AG04449 (cell line): Measurements from ENCODE around the gene PPFIBP1.
"Not testable (repeated sequence)": the region's sequence is repeated elsewhere in the genome, so short reads cannot be mapped to it uniquely, and the experiment has no call there.

ENCODE experiments used
- CTCF ChIA-PET: fragments of 350-600 bp; formaldehyde crosslinking; extraction: SDS; loops from one replicate; lab custom pipeline; 2021; ENCODE audit warnings: antibody characterized with exemption; lab: Yijun Ruan, JAX
- POLR2A ChIA-PET: fragments of 400-600, 350-600 bp; formaldehyde crosslinking; extraction: SDS; loops from one replicate; lab custom pipeline; 2020; ENCODE audit warnings: antibody characterized with exemption, inconsistent platforms; lab: Yijun Ruan, JAX
- DNase-seq: peaks from one replicate; pipeline ENCODE4 v3.0.0-alpha.2; 2010; ENCODE audit warnings: low read depth, low spot score
- H3K4me3 ChIP-seq: 2 replicates; pipeline ENCODE4 v1.5.1; 2011; ENCODE audit warnings: low read depth, mild to moderate bottlenecking, control low read depth, low read length
- TF ChIP-seq, protein P1 (sequence below): IDR thresholded peaks from one replicate; pipeline ENCODE4 v1.5.1; 2011; ENCODE audit warnings: mild to moderate bottlenecking, moderate library complexity, low read length, control low read depth, inconsistent platforms; ENCODE audit not compliant: insufficient read depth; ENCODE audit errors: missing control alignments

The PPFIBP1 gene

DNA sequence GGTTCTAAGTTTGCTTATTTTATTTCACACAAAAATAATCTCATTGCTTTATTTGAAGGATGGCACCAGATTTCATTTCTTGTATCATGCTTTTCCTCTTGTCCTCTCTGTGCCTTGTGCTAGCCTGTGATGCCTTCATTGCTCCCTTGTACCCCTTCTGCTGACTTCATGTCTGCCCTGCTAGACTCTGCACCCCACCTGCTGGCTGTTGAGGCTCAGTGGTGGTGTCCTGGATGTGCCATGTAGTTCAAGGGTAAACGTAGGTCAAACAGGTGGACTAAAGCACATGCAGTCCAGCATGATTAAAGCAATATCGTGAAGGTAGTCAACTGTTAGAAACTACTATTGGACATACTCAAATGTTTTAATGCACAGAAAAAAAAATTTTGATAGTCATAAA lies 208.3 kb downstream of the PPFIBP1 start:
- CTCF ChIA-PET: interaction anchor here (0.6 to 7.3 kb wide), 31 partner anchors 9 to 1266 kb away, joined by 3 to 59 read pairs (median 4); partner anchors contain the start of genes KLHL42 and MANSC4

DNA sequence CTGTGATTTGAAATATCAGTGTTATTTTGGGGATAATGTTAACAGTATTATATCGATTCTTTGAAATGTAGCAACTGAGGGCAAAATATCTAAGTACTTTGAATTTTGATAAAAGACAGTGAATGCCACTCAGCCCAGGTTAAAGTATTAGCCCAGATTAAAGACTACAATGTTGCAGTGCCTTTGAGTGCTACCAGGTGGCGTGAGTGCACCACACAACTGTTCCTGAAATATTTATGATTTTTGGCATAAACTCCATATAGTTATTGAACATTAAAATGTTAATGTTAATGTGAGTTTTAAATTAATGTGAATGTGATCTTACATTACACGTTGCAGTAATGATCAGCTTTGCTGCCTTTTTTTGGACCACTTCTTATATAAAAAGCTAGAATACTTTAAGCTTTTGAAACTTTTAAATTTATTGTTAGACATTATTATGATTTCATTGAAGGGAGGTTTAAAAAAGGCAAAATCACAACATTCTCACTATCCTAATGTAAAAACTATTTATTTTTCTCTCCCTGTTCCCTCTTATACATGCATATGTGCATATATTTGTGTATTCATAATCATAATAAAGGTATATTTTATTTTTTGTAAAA lies 209.1 kb downstream of the PPFIBP1 start:
- CTCF ChIA-PET: interaction anchor here (0.6 to 7.3 kb wide), 47 partner anchors 9 to 1265 kb away, joined by 3 to 59 read pairs (median 4); partner anchors contain the start of genes KLHL42 and MANSC4

More for the DNA sequence above, 208.3 kb downstream of the PPFIBP1 start:
- no peak overlapping the region for H3K4me3 ChIP-seq
- POLR2A ChIA-PET: interaction anchor here (0.6 kb wide), 1 partner anchor 95 kb away, joined by 3 read pairs; no protein-coding TSS in a partner anchor
- DNase-seq: no peak
- TF ChIP-seq, protein P1, sequence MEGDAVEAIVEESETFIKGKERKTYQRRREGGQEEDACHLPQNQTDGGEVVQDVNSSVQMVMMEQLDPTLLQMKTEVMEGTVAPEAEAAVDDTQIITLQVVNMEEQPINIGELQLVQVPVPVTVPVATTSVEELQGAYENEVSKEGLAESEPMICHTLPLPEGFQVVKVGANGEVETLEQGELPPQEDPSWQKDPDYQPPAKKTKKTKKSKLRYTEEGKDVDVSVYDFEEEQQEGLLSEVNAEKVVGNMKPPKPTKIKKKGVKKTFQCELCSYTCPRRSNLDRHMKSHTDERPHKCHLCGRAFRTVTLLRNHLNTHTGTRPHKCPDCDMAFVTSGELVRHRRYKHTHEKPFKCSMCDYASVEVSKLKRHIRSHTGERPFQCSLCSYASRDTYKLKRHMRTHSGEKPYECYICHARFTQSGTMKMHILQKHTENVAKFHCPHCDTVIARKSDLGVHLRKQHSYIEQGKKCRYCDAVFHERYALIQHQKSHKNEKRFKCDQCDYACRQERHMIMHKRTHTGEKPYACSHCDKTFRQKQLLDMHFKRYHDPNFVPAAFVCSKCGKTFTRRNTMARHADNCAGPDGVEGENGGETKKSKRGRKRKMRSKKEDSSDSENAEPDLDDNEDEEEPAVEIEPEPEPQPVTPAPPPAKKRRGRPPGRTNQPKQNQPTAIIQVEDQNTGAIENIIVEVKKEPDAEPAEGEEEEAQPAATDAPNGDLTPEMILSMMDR: peak; percentile 5

DNA sequence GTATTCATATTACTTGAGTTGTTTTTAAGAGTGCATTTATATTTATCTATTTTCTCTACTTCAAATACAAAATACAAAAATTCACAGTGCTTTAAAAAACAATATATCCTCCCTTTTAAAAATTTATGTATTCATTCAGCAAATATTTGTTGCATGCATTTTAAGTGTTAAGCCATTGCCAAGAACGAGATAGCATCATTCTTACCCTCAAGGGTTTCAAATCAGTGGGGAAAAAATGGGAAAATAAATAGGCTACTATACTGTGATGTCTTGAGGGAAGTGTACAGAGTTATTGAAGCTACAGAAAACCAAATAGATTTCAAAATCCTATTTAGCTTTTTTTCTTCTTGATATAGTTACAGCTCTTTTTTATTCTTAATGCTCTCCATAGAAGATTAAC lies 209.8 kb downstream of the PPFIBP1 start:
- no peak overlapping the region for H3K4me3 ChIP-seq
- ChIA-PET CTCF (interaction anchor here (0.6 to 7.3 kb wide), 44 partner anchors 8 to 1265 kb away, joined by 3 to 59 read pairs (median 4); partner anchors contain the start of genes KLHL42 and MANSC4), POLR2A (no interaction called here)
- TF ChIP-seq, protein P1: no peak
- DNase-seq: no peak

More for the DNA sequence above, 209.1 kb downstream of the PPFIBP1 start:
- TF ChIP-seq, protein P1: peak; percentile 79
- no peak overlapping the region for H3K4me3 ChIP-seq
- POLR2A ChIA-PET: no interaction called here
- no peak for DNase-seq

DNA sequence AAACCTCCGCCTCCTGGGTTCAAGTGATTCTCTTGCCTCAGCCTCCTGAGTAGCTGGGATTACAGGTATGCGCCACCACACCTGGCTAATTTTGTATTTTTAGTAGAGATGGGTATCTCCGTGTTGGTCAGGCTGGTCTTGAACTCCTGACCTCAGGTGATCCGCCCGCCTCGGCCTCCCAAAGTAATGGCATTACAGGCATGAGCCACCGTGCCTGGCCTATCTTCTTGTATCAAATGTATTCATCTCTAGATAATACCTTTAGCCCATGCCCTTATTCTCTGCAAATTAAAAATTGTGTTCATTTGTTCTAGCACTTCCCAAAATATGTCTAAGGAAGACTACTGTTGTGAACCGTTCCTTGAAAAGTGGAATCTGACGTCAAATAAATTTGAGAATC lies 210.3 kb downstream of the PPFIBP1 start:
- H3K4me3 ChIP-seq, DNase-seq, POLR2A ChIA-PET: not testable (repeated sequence)
- CTCF ChIA-PET: interaction anchor here (0.6 to 7.3 kb wide), 14 partner anchors 8 to 1138 kb away, joined by 3 to 59 read pairs (median 8); no protein-coding TSS in a partner anchor

DNA sequence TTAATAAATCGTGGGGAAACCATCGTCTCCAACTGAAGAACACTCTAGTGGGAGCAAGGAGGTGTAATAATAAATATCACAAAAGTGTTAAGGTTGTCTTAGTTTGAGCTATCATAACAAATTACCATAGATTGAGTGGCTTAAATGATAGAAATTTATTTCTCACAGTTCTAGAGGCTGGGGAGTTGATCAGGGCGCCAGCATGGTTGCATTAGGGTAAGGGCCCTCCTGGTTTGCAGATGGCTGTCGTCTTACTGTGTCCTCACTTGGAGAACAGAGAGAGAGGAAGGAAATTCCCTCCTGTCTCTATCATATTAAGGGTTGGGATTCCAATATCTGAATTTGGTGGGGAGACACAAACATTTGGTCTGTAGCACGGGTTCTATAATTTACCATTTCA lies 219.6 kb downstream of the PPFIBP1 start:
- no peak for DNase-seq
- CTCF ChIA-PET: no interaction called here
- TF ChIP-seq, protein P1: no peak
- H3K4me3 ChIP-seq: no peak overlapping the region
- POLR2A ChIA-PET: no interaction called here
